Erythroblast (primary cell): ENCODE results near the gene KCNT2.

ENCODE experiments used
- GATA1 ChIP-seq: IDR thresholded peaks from 2 replicates; pipeline ENCODE4 v1.6.1; 2011; ENCODE audit warnings: low read depth, mild to moderate bottlenecking, control low read depth, low read length, moderate library complexity
- POLR2A ChIP-seq: IDR thresholded peaks from 2 replicates; pipeline ENCODE4 v1.6.1; 2011; ENCODE audit warnings: mild to moderate bottlenecking, low read length

GRCh38 chr1:196278816-196279215 lies 329.4 kb downstream of the KCNT2 start:
- TF ChIP-seq POLR2A, result no peak
- no peak for TF ChIP-seq GATA1
